Activated CD4-positive, alpha-beta T cell treated with anti-CD3 and anti-CD28 coated beads, Interleukin-10, Interleukin-2, amounts not matched to agents 100 ng/mL and 50 ng/mL, durations not matched to agents 16 hours and 8 hours (primary cell): ENCODE measurements around the gene MYL10.

Experiments
- DNase-seq: peaks from one replicate; pipeline ENCODE4 v3.0.0-alpha.2; 2020

Gene MYL10

GRCh38 chr7:101594790-101595189 is 34.3 kb downstream of the MYL10 start:
- no peak for DNase-seq

GRCh38 chr7:101593556-101593955 is 35.5 kb downstream of the MYL10 start:
- no peak for DNase-seq

- DNase-seq: no peak
These were observed 37.6 kb downstream of the MYL10 start for GRCh38 chr7:101591504-101591903.

- no peak for DNase-seq
These were observed 38.2 kb downstream of the MYL10 start for GRCh38 chr7:101590663-101591435.

GRCh38 chr7:101589976-101590662 is 39.0 kb downstream of the MYL10 start:
- no peak for DNase-seq

- DNase-seq: no peak
These were observed 40.0 kb downstream of the MYL10 start for GRCh38 chr7:101589052-101589451.

- no peak for DNase-seq
These were observed 40.8 kb downstream of the MYL10 start for GRCh38 chr7:101588131-101588935.

GRCh38 chr7:101586906-101587677 is 42.0 kb downstream of the MYL10 start:
- DNase-seq: no peak

GRCh38 chr7:101586078-101586905 is 42.8 kb downstream of the MYL10 start:
- no peak for DNase-seq

GRCh38 chr7:101582971-101583370 is 46.1 kb downstream of the MYL10 start:
- no peak for DNase-seq

- DNase-seq: no peak
These were observed 47.2 kb downstream of the MYL10 start for GRCh38 chr7:101581891-101582290.

GRCh38 chr7:101580596-101580995 is 48.5 kb downstream of the MYL10 start:
- no peak for DNase-seq

- DNase-seq: no peak
These were observed 50.5 kb downstream of the MYL10 start for GRCh38 chr7:101578552-101578951.

- DNase-seq: no peak
These were observed 52.1 kb downstream of the MYL10 start for GRCh38 chr7:101576998-101577397.

- no peak for DNase-seq
These were observed 53.4 kb downstream of the MYL10 start for GRCh38 chr7:101575721-101576120.

GRCh38 chr7:101575168-101575567 is 53.9 kb downstream of the MYL10 start:
- no peak for DNase-seq

GRCh38 chr7:101572156-101572555 is 56.9 kb downstream of the MYL10 start:
- no peak for DNase-seq

- no peak for DNase-seq
These were observed 61.9 kb downstream of the MYL10 start for GRCh38 chr7:101567230-101567629.

- no peak for DNase-seq
These were observed 63.4 kb downstream of the MYL10 start for GRCh38 chr7:101565601-101566209.

- no peak for DNase-seq
These were observed 64.3 kb downstream of the MYL10 start for GRCh38 chr7:101564778-101565211.
